Neuronal stem cell (in vitro differentiated cells): ENCODE measurements around the gene PTPRCAP.

Experiments used
- DNase-seq: peaks from one replicate; pipeline ENCODE4 v3.0.0-alpha.2; 2013; ENCODE audit warnings: low spot score
- H2AFZ ChIP-seq: one replicate; pipeline ENCODE4 v1.6.1; 2013; ENCODE audit warnings: mild to moderate bottlenecking, low read length, inconsistent platforms
- H2AK5ac ChIP-seq: 2 replicates; pipeline ENCODE4 v1.6.1; 2013; ENCODE audit warnings: low read depth, mild to moderate bottlenecking, inconsistent platforms, low read length, moderate library complexity, mixed read lengths
- H2BK120ac ChIP-seq: 2 replicates; pipeline ENCODE4 v1.6.1; 2013; ENCODE audit warnings: low read depth, mild to moderate bottlenecking, inconsistent platforms, low read length, moderate library complexity, mixed read lengths
- H2BK12ac ChIP-seq: one replicate; pipeline ENCODE4 v1.6.1; 2013; ENCODE audit warnings: low read length, inconsistent platforms
- H2BK15ac ChIP-seq: 2 replicates; pipeline ENCODE4 v1.6.1; 2013; ENCODE audit warnings: mild to moderate bottlenecking, low read length, inconsistent platforms, mixed read lengths
- H2BK5ac ChIP-seq: one replicate; pipeline ENCODE4 v1.6.1; 2013; ENCODE audit warnings: inconsistent platforms, mild to moderate bottlenecking, low read length, moderate library complexity
- H3K14ac ChIP-seq: one replicate; pipeline ENCODE4 v1.6.1; 2013; ENCODE audit warnings: low read length, inconsistent platforms
- H3K18ac ChIP-seq: 2 replicates; pipeline ENCODE4 v1.6.1; 2013; ENCODE audit warnings: low read length, inconsistent platforms
- H3K23ac ChIP-seq: 2 replicates; pipeline ENCODE4 v1.6.1; 2013; ENCODE audit warnings: low read depth, mild to moderate bottlenecking, mixed read lengths, low read length, inconsistent platforms; ENCODE audit not compliant: poor library complexity
- H3K27ac ChIP-seq: replicated peaks from 3 replicates; pipeline ENCODE4 v1.5.1; 2013; ENCODE audit warnings: low read length, inconsistent platforms
- H3K27me3 ChIP-seq, 3 experiments: 2 replicates each; pipeline ENCODE4 v1.6.1; 2013; ENCODE audit warnings: low read length in 3 of 3, mild to moderate bottlenecking in 2 of 3, inconsistent platforms in 1 of 3, low read depth in 1 of 3, mixed read lengths in 1 of 3, moderate library complexity in 1 of 3; ENCODE audit not compliant: control insufficient read depth in 3 of 3, insufficient read depth in 3 of 3
- H3K36me3 ChIP-seq, 2 donors: replicated peaks in 1 of 2; 2 replicates each; pipeline ENCODE4 v1.6.1; 2013; ENCODE audit warnings: low read length in 2 of 2; ENCODE audit not compliant: control insufficient read depth in 2 of 2, insufficient read depth in 2 of 2
- H3K4ac ChIP-seq: 2 replicates; pipeline ENCODE4 v1.6.1; 2013; ENCODE audit warnings: inconsistent platforms, mild to moderate bottlenecking, low read length, moderate library complexity
- H3K4me1 ChIP-seq, 2 donors: 1 replicate in 1 of 2; 2 replicates in 1 of 2; pipeline ENCODE4 v1.6.1; 2013; ENCODE audit warnings: low read length in 2 of 2, low read depth in 1 of 2; ENCODE audit not compliant: control insufficient read depth in 2 of 2, insufficient read depth in 1 of 2
- H3K4me2 ChIP-seq: one replicate; pipeline ENCODE4 v1.6.1; 2013; ENCODE audit warnings: mild to moderate bottlenecking, low read length, inconsistent platforms; ENCODE audit not compliant: insufficient read depth, poor library complexity, severe bottlenecking
- H3K4me3 ChIP-seq, 2 donors: 2 replicates each; pipeline ENCODE4 v1.5.1; 2013; ENCODE audit warnings: low read length in 2 of 2, mild to moderate bottlenecking in 2 of 2, inconsistent platforms in 1 of 2, moderate library complexity in 1 of 2
- H3K79me1 ChIP-seq: one replicate; pipeline ENCODE4 v1.6.1; 2013; ENCODE audit warnings: low read depth, mild to moderate bottlenecking, inconsistent platforms, low read length, moderate library complexity
- H3K9ac ChIP-seq: one replicate; pipeline ENCODE4 v1.6.1; 2013; ENCODE audit warnings: mild to moderate bottlenecking, low read depth, low read length, inconsistent platforms; ENCODE audit not compliant: poor library complexity
- H3K9me3 ChIP-seq, 2 donors: replicated peaks in 1 of 2; 2 replicates each; pipeline versions ENCODE3 to v1.6.1; 2013; ENCODE audit warnings: low read length in 2 of 2, mild to moderate bottlenecking in 2 of 2, inconsistent platforms in 1 of 2, low read depth in 1 of 2, mixed read lengths in 1 of 2, moderate library complexity in 1 of 2; ENCODE audit not compliant: control insufficient read depth in 2 of 2, insufficient read depth in 1 of 2
- H4K8ac ChIP-seq: one replicate; pipeline ENCODE4 v1.6.1; 2013; ENCODE audit warnings: low read depth, mild to moderate bottlenecking, inconsistent platforms, low read length, moderate library complexity
- H4K91ac ChIP-seq: one replicate; pipeline ENCODE4 v1.6.1; 2013; ENCODE audit warnings: low read length, low read depth, mild to moderate bottlenecking, inconsistent platforms; ENCODE audit not compliant: poor library complexity
- WGBS, 2 donors: extraction: QIAGEN DNeasy Blood & Tissue Kit; methylation state at CpG; one replicate each; pipeline ENCODE4 v1.1.7; 2013; ENCODE audit warnings: missing lambda C conversion rate in 2 of 2, mixed read lengths in 1 of 2; ENCODE audit not compliant: insufficient read length in 2 of 2, insufficient replicate concordance in 1 of 2; ENCODE audit errors: extremely low coverage in 2 of 2; 5-methylcytosine and 5-hydroxymethylcytosine counted together

The PTPRCAP gene

DNA sequence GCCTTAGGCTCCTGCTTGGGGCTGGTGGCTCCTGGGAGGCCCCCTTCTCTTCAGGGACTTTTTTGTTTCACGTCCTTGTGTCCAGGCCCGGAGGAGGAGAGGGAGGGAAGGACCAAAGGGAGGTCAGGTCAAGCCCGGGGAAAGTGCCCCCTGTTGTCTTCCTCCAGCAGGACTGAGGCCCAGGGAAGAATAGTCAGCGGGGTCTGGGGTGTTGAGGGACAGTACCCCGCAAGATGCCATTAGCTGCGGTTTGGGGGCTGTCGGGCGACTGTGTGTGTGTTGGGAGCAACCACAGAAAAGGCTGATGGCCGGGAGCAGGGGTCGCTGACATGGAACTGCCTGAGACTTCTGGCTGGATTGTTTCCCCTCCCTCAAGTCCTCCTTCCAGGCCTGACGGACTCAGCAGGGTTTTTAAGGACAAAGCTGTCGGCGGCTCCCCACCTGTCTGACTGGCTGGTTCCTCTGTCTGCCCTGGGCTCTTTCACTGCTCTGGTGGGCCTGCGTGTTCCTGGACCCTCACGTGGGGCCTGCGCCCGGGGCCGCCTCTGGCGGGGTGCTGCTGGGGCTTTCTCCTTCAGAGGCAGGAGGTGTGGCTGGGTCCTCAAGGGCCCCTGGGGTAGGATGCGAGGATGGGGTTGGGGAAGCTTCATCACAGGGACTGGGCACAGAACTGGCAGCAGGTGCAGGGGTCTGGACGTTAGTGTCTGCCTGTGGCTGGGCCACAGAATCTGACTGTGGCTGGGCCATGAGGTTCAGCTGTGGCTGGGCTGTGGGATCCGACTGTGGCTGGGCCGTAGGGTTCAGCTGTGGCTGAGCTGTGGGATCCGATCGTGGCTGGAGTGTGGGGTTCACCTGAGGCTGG, 13.5 kb upstream of the PTPRCAP start:
- Histone ChIP-seq H2AK5ac (peak overlapping the region; percentile 39), H3K27me3 (no peaks in the 10 kb centered on the region), H3K4me2 (no peak overlapping the region), H3K14ac (no peak overlapping the region), H2AFZ (peak overlapping the region; percentile 69), H2BK15ac (no peak overlapping the region), H3K4ac (no peak overlapping the region), H4K91ac (no peak overlapping the region), H3K27ac (no peak overlapping the region), H3K4me1 (peaks cover 5 to 15% of the 10 kb centered on the region in 2 donors), H2BK120ac (no peak overlapping the region), H3K23ac (peak overlapping the region; percentile 52), H3K9ac (no peak overlapping the region), H3K4me3 (no peak overlapping the region), H3K36me3 (no peaks in the 10 kb centered on the region), H2BK5ac (no peak overlapping the region), H3K18ac (peak overlapping the region; percentile 5), H4K8ac (no peak overlapping the region), H2BK12ac (peak overlapping the region; percentile 7), H3K79me1 (no peaks in the 10 kb centered on the region), H3K9me3 (no peaks in the 10 kb centered on the region)
- WGBS, 2 donors: no CpG with 5 or more reads among the region's 25 CpGs
- DNase-seq: no peak

GRCh38 chr11:67449116-67449844, 11.8 kb upstream of the PTPRCAP start:
- Histone ChIP-seq H3K4ac (no peak overlapping the region), H2AK5ac (peak overlapping the region; percentile 8), H2AFZ (no peak overlapping the region), H3K23ac (no peak overlapping the region), H3K79me1 (no peaks in the 10 kb centered on the region), H2BK15ac (no peak overlapping the region), H3K36me3 (no peaks in the 10 kb centered on the region), H3K14ac (no peak overlapping the region), H4K8ac (no peak overlapping the region), H4K91ac (no peak overlapping the region), H3K9me3 (no peaks in the 10 kb centered on the region), H2BK120ac (no peak overlapping the region), H3K9ac (peak overlapping the region; percentile 78), H3K18ac (no peak overlapping the region), H2BK5ac (no peak overlapping the region), H2BK12ac (no peak overlapping the region), H3K4me2 (no peak overlapping the region), H3K27me3 (no peaks in the 10 kb centered on the region), H3K4me3 (no peak overlapping the region), H3K4me1 (peaks cover 5 to 15% of the 10 kb centered on the region in 2 donors), H3K27ac (no peak overlapping the region)
- no CpG with 5 or more reads among the region's 9 CpGs for WGBS, 2 donors
- no peak for DNase-seq

DNA sequence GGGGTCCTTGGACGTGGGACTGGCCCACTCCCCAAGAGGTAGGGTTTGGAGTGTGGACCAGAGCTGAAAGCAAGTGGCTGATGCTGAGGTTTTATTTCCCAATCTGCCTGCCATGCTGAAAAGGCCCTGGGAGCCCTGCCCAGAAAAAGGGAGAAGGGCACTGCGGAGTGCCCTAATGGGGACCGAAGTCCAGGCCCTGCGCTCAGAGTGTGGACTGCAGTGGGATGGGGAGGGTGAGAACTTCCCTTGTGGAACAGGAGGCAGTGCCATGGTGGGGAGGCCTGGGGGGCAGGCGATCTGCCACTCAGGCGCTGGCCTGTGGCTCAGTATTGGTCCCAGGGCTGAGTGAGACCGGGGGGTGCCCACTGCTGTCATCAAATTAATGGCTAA, 10.7 kb upstream of the PTPRCAP start:
- H2BK12ac ChIP-seq: no peak overlapping the region
- no peaks in the 10 kb centered on the region for H3K27me3 ChIP-seq
- no peak overlapping the region for H4K8ac ChIP-seq
- no peak overlapping the region for H2AFZ ChIP-seq
- no peak overlapping the region for H3K18ac ChIP-seq
- H2AK5ac ChIP-seq: peak overlapping the region; percentile 72
- H3K36me3 ChIP-seq: no peaks in the 10 kb centered on the region
- WGBS, 2 donors: no CpG with 5 or more reads among the region's 7 CpGs
- no peak overlapping the region for H3K4ac ChIP-seq
- H2BK120ac ChIP-seq: no peak overlapping the region
- H2BK15ac ChIP-seq: no peak overlapping the region
- no peak overlapping the region for H3K14ac ChIP-seq
- H3K9ac ChIP-seq: no peak overlapping the region
- H3K4me1 ChIP-seq: peaks cover 5 to 15% of the 10 kb centered on the region in 2 donors
- no peaks in the 10 kb centered on the region for H3K9me3 ChIP-seq
- H3K4me2 ChIP-seq: no peak overlapping the region
- no peak overlapping the region for H2BK5ac ChIP-seq
- H3K79me1 ChIP-seq: no peaks in the 10 kb centered on the region
- H3K23ac ChIP-seq: no peak overlapping the region
- no peak overlapping the region for H4K91ac ChIP-seq
- no peak overlapping the region for H3K4me3 ChIP-seq
- DNase-seq: no peak
- no peak overlapping the region for H3K27ac ChIP-seq

GRCh38 chr11:67445515-67445914, 8.0 kb upstream of the PTPRCAP start:
- Histone ChIP-seq H3K14ac (no peak overlapping the region), H3K4me2 (no peak overlapping the region), H2AK5ac (peak overlapping the region; percentile 47), H4K8ac (no peak overlapping the region), H3K23ac (peak overlapping the region; percentile 55), H3K36me3 (peaks cover 9 to 16% of the 10 kb centered on the region in 2 donors), H2AFZ (no peak overlapping the region), H3K27me3 (peaks cover 0 to 1% (median 0%) of the 10 kb centered on the region in 3 experiments), H2BK15ac (no peak overlapping the region), H3K79me1 (peaks cover 5% of the 10 kb centered on the region), H3K9ac (no peak overlapping the region), H3K27ac (no peak overlapping the region), H2BK120ac (no peak overlapping the region), H4K91ac (no peak overlapping the region), H3K9me3 (no peaks in the 10 kb centered on the region), H3K4ac (no peak overlapping the region), H3K4me3 (no peak overlapping the region), H3K4me1 (peaks cover 4 to 8% of the 10 kb centered on the region in 2 donors), H3K18ac (no peak overlapping the region), H2BK5ac (no peak overlapping the region), H2BK12ac (no peak overlapping the region)
- WGBS, 2 donors: no CpG with 5 or more reads among the region's 5 CpGs
- no peak for DNase-seq
